Suppressor macrophage treated with lipopolysaccharide for 4 hours (primary cell): Measurements from ENCODE around the gene TELO2.

ENCODE experiments used
- DNase-seq: peaks from one replicate; pipeline ENCODE4 v3.0.0-alpha.2; 2020

TELO2 gene

DNA sequence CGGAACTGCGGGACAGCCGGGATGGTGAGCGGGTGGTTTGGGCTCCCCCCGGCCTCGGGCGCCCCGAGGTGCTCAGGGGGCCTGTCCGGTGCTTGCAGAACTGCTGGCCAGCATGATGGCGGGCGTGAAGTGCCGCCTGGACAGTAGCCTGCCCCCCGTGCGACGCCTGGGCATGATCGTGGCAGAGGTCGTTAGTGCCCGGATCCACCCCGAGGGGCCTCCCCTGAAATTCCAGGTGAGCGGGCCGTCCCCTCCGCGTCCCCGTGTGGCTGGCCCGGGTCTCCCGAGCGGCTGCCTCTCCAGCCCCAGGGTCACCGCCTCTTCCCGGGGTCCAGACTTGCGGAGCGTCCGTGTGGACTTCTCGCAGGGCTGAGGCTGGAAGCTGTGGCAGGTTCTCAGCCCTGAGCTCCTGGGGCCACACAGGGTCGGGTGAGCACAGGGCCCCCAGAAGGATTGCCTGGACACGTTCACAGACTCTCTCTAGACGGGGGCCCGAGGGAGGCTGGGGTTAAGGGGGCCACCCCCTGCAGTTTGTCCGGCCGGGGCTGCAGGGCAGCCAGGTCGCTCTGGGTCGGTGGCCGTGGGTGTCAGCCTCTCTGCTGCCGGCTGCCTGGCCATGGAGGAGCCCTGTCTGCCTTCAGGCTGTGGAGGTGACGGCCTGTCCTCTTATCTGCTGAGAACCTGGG lies 7.4 kb downstream of the TELO2 start:
- no peak for DNase-seq

DNA sequence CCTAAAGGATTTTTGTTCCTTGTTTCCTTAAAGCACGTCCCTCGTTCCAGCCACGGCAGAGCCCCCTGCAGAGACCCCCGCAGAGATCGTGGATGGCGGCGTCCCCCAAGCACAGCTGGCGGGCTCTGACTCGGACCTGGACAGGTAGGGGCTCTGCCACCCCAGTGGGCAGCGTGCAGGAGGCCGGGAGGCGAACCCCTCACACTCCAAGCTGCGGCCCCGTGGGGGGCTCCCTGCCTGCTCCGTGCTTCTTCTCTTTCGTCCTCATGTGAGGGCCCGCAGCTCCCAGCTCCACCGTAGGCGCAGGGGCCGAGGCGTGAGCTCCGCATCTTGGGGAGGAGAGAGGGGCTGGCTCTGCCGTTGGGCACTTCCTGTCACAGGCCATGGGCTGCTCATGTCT lies 8.5 kb downstream of the TELO2 start:
- DNase-seq, result no peak

DNA sequence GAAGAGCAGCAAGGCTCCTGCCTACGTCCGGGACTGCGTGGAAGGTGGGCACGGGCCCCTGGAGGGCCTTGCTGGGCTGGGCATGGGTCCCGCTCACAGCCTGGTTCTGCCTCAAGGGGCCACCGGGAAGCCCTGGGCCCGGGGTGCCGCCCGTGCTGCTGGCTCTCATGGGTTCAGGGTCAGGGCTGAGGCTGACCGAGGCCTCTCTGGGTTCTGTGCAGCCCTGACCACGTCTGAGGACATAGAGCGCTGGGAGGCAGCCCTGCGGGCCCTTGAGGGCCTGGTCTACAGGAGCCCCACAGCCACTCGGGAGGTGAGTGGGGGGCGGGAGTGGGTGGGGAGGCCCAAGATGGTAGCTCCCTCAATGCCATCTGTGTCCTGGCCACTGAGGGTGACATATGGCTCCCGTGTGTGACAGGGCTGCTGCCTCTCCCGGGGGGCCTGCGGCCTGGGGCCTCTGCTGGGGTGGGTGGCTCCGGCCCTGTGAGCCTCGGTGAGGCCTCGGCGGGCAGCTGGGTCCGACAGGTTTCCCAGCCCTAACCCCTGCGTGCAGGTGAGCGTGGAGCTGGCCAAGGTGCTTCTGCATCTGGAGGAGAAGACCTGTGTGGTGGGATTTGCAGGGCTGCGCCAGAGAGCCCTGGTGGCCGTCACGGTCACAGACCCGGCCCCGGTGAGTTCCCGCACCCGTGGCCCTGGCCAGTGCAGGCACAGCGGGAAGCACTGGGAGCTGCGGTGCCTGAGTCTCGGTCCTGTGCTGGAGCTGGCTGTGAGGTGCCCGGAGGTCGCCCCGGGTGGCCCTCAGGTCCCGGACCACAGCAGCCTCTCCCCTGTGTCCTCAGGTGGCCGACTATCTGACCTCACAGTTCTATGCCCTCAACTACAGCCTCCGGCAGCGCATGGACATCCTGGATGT lies 9.2 kb downstream of the TELO2 start:
- no peak for DNase-seq

DNA sequence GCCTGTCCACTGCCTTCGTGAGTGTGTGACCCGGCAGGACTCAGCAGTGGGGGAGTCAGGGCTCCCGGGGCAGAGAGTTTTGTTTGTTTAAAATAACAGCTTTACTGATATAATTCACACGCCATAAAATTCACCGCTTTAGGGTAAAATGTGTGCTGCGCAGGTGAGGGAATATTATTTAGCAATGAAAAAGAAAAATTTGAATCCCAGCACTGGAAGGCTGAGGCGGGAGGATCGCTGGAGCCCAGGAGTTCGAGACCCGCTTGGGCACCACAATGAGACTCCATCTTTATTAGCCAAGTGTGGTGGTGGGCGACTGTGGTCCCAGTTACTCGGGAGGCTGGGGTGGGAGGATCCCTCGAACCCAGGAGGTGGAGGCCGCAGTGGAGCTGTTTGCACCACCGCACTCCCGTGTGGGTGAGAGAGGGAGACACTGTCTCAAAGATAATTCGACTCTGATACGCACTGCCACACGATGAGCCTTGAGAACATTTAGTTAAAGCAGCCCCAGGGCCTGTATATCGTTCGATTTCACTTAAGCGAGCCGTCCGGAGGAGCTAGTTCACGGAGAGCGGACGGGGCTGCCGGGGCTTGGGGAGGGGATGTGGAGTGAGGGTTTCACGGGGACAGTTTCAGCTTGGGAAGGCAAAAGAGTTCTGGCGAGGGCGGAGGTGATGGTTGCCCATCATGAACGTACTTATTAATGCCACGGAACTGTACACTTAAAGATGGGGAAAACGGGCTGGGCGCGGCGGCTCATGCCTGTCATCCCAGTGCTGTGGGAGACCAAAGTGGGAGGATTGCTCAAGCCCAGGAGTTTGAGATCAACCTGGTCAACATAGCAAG lies 10.2 kb downstream of the TELO2 start:
- DNase-seq, result no peak

DNA sequence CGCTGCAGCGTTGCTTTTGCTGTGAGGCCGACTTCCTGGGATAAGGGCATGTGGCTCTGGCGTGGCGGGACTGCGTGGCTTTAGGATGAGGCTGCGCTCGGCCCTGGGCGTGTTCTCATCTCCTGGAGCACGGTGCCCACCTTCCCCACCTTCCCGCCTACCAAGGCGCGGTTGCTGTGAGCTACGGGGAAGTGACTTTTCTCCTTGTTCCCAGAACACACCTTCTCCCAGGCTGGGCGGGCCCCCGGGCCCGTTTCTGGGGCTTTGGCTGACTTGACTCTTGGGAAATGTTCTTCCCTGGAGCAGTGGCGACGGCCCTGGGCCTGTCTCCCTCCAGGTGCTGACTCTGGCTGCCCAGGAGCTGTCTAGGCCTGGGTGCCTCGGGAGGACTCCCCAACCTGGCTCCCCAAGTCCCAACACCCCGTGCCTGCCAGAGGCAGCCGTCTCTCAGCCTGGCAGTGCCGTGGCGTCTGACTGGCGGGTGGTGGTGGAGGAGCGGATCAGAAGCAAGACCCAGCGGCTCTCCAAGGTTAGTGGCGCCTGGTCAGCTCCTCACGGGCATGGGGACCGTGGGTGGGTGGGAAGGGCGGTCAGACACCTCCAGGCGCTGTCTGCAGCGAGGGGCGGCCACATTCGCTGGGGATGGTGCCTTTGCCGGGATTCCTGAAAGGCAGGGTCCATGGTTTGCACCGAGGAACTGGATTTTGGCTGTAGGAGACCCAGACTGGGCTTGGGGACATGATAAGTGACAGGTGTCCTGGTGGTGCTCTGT lies 12.1 kb downstream of the TELO2 start:
- no peak for DNase-seq

DNA sequence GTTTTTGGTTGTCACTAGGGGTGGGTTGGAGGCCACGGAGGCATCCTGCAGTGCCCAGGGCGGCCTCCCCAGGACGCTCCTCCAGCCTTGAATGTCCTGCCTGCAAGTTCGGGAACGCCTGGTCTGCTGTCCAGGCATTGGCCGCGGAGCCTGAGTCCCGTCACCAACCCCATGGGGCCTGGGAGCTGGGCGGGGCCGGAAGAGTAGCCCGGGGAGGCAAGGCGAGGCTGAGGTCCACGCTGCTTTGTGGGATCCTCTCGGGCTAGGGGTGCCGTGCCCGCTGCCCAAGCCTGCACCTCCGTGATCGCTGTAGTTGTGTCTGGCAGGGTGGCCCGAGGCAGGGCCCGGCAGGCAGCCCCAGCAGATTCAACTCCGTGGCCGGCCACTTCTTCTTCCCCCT lies 12.8 kb downstream of the TELO2 start:
- DNase-seq, result no peak

DNA sequence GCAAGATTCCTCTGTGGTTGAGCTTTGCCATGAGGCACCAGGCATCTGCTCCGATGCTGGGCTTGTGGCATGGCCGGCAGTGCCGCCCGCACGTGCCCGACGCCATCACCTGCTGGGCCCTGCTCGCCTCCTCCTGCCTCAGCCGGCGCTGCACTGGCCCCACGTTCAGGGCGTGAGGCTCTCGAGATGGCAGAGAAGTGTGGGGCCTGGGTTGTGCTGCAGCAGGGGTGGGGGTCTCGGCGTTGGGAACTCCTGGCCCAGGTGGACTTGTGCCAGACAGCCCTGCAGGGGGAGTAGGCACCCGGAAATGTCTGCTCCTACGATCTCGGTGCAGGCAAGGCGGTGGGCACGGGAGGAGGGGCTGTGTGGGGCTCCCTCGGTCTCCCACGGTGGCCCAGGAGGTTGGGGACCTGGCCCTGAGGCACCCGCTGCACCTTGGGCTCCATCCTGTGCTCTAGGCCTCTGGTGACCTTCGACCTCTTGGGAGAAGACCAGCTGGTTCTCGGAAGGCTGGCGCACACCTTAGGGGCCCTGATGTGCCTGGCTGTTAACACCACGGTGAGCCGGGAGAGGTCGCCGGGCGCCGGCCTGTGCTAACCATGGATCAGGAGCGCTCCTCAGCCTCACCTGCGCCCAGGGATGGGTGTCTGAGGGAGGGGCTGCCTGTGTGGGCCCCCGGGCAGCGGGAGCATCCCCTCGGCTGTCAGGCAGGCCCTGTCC lies 13.5 kb downstream of the TELO2 start:
- DNase-seq, result no peak

DNA sequence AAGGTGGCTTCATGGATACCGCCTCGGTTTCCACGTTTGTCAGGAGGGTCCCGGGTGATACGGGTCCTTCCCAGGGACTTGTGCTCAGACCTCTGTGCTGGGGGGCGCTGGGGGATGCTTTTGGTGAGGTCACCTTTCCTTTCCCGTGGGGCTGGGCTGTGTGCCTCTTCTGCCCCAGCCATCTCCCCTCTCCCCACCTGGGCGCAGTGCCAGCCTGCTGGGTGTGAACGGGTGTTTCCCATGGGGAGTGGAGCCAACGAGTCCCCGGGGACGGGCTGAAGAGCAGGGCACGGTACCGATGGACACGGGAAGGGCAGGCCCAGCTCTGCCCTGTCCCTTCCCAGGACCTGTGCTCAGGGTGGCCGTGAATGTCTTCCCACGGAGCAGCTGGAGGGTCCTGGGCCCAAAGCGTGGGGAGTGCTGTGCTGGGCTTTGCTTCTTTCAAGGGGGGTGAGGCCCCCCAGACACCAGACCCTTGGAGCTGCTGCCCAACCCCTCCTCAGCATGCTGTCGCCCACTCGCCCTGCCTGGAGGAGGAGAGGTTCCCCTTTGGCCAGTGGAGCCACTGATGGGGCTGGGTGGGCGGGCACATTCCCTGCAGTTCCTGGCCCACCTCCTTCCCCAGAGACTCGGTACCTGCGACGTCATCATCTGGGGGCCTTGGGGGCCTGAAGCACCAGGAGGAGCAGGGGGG lies 15.5 kb downstream of the TELO2 start:
- no peak for DNase-seq

DNA sequence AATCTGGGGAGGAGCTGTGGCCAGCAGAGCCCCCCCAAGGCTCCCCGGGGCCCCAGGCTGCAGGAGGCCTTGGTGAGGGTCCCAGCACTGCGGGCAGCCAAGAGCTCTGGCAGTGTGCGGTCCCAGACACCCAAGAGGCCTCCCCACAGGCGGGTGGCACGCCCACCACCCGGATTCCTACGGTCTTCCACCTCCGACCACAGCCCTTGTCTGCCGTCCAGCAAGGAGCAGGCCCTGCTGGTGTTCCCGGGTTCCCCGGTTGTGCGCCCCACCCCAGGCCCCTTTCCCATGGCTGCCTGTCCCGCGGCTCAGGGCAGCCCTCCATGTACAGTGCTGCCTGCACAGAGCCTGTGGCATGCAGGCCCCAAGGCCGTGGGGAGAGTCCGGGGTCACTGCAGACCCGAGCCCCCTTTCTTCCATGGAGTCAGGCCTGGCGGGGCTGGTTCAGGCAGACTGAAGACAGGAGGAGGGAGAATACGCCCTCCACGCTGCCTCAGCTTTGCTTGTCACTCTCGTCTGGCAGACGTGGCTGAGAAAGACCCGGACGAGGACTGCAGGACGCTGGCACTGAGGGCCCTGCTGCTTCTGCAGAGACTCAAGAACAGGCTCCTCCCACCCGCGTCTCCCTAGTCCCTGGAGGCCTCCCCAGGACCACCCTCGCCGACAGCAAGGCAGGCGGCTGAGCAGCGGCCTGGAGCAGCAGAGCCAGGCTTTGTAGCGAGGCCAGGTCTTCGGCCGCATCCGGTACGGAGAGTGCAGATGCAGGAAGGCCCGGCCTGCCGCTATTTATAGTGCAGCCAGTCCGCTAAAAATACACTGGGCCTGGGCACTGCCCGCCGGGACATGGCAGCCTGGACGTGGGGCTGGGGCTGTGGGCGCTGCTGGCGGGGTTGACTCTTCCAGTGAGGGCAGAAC lies 16.4 kb downstream of the TELO2 start:
- DNase-seq, result no peak

DNA sequence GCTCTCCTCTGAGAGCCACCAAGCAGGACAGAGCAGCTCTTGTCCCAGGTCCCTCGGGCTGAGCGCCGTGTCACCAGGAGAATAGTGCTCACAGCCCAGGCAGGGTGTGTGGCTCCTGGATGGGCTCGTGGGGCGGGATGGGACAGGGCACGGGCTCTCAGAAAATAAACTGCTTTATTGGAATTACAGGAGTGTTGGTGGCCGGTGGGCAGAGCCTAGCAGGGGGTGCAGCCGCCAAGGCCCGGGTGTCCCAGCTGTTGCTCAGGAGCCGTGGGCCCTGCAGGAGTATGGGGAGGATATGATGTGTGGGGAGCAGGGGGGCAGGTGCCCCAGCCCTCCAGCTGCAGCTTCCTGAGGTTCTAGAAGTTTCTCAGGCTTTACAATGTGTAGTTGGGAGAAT lies 17.1 kb downstream of the TELO2 start:
- DNase-seq, result no peak

DNA sequence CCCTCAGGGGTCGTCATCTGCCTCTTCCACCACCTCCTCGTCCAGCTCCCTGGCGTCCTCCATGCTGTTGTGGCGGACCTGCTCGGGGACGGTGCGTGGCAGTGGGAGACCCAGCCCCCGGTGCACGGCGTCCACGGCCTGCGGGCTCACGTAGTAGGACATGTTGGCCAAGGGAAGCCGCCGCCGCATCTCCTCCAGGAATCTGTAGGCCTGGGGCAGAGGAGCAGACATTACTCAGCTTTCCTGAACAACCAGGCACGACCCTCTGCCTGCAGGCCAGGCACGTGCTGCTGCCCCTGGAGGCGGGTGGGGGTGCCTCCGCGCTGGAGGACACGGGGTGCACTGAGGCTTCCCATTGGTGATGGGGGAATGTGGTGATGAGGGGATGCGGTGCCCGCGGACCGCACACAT lies 17.8 kb downstream of the TELO2 start:
- DNase-seq, result no peak

DNA sequence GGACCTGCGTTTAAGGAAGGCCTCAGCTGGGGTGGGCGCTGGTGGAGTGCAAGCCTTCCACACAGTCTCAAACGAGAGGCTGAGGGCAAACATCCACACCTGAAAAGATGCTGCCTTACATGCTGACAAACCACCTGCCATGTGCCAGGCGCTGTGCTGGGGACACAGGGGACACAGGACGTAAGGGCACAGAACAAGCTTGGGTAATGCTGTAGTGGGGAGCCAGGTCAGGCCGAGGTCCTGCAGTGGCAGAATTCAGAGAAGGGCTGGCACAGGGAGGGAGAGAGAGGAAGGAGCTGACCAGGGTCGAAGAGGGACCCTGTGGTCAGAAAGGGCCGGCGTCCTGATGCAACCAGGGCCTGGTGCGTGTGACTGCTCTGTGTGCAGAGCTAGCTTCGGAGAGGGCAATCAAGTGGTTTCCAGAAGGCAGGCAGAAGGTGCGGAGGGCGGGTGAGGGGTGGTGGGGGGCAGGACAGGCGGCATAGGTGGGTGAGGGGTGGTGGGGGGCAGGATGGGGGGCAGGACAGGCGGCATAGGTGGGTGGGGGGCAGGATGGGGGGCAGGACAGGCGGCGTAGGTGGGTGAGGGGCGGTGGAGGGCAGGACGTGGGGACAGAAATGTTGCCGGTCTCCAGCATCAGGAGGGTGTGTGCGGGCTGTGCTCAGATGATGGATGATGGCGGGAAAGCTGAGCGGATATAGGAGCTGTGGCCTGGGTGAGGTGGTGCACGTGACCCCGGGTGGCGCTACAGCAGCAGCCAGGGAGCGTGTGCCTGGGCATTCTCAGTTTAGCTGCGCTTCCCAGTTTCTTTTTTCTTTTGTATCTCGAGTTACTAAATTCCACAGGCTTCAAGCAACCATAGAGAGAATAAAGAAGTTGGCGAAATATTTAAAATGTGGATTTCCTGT lies 18.8 kb downstream of the TELO2 start:
- DNase-seq, result no peak

DNA sequence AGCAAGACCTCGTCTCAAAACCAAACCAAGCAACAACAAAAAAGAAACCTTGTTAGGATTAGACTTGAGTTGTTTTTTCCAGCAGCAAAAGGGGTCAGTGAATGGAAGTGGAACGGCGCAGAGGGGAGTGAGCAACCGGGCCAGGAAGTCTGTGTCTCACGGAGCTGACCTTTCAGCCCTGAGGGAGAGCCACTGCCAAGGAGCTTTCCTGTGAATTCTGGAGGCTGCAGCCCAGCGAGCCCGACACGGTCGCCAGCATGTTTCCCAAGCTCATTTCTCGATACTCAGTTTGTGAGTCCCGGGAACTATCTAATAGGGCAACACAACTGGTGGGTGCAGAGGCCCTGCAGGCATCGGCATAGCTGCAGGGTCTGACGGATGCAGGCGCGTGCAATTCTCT lies 19.6 kb downstream of the TELO2 start:
- no peak for DNase-seq

DNA sequence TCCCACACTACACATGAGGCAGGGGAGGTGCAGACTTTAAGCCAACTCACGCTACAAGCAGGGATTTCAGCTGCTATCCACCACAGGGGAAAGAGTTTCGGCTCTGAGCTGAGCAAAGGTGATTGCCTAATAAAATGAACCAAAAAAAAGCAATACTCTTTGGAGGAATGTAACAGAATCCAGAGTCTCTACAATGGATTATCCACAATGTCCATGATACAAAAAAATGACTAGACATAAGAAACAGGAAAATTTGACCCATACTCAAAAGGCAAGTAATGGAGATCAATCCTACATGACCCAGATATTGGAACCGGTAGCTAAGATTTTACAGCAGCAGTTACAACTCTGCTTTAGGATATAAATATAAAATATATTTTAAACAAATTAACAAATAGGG lies 21.3 kb downstream of the TELO2 start:
- DNase-seq, result no peak

DNA sequence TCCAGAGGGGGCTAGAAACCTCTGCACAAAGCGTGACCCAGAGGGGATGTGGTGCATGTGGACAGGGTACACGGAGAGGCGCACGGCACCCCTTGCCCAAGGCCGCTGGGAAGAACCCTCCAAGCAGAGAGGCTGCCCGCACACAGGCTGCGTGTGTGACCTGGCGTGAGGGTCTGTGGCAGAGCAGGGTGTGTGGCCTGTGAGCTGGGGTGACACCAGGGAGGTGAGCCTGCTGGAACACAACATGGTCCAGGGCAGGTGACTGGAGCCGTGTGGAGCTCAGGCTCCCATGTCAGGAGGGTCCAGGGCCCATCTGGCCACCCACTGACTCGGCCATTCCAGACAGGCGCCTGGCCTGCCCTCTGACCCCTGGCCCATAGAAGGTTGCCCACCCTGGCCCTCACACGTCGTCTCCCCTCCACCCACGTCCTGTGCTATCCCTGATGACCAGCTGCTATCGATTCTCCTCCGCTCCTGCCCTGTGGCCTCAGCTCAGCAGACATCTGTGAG lies 25.5 kb downstream of the TELO2 start:
- DNase-seq, result no peak

DNA sequence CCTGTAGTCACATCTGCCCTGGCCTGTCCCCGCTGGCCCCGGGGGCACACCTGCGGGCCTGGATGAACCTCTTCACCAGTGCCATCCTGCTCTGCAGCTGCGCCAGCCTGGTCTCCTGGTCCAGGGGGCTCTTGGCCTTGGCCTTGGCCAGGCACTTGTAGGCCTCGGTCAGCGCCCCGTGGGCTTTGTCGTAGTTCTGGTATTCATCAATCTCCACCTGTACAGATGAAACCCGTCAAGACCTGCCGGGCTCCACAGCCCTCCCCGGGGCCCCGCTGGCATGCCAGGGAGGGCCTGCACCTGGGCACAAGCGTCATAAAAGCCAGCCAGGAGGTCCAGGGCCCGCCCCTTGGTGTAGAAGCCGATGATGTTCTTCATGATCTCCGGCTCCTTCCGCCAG lies 26.7 kb downstream of the TELO2 start:
- DNase-seq, result no peak

DNA sequence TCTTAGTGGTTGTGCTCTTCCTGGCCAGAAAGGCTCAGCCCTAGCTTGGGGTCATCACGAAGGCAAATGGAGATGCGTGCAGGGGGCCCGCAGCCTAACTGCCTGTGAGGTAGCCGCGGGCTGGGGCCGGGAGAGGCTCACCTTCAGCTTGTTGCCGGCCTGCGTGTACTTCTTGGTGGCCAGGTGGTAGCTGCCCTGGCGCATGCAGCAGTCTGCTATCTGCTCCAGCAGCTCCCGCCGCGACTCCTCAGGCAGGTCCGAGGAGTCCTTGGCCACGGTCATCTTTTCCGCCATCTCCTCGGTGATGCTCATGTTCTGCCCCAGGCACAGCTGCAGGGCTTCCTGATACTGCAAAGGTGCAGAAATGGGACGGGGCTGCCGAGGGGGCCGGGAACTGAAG lies 27.3 kb downstream of the TELO2 start:
- DNase-seq, result no peak

DNA sequence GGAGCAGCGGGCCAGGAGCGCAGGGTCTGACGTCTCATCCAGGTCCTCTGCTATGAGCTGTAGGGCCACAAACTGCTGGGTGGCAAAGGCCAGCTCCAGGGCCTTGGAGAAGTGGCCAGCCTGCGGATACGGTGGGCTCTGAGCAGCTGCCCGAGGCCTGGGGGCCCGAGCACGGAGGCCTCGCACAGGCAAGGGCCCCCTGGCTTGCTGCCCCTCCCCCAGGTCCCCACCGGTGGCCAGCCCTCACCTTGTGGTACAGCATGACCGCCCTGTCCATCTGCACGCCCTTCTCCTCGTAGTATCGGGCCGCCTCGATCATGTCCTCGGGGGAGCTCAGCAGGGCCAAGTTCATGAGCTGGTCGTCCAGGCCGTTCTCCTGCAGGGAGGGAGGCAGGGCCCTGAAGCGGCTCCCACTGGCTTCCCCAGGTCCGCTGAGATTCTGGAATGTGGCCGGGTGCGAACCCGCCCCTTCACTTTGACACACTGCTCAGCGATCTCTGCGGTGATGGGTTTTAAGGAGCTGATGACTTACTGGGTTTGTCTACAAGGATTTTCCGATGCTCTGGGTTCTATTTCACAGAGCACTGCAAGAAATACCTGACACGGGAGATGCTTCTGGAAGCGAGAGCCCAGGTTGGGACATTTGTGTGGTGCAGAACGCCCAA lies 30.6 kb downstream of the TELO2 start:
- no peak for DNase-seq
